Choroid plexus epithelial cell (primary cell): ENCODE results near the gene OTULINL.

Experiments used
- DNase-seq: peaks from one replicate; pipeline ENCODE4 v3.0.0-alpha.2; 2010; ENCODE audit warnings: low read depth
- H3K4me3 ChIP-seq: 2 replicates; pipeline ENCODE4 v1.5.1; 2011; ENCODE audit warnings: low read depth, mild to moderate bottlenecking, control low read depth, low read length, moderate library complexity
- CTCF ChIP-seq: conservative IDR thresholded peaks from 2 replicates; pipeline ENCODE4 v1.5.1; 2011; ENCODE audit warnings: low read depth, mild to moderate bottlenecking, control low read depth, inconsistent platforms, low read length, moderate library complexity

OTULINL gene

DNA sequence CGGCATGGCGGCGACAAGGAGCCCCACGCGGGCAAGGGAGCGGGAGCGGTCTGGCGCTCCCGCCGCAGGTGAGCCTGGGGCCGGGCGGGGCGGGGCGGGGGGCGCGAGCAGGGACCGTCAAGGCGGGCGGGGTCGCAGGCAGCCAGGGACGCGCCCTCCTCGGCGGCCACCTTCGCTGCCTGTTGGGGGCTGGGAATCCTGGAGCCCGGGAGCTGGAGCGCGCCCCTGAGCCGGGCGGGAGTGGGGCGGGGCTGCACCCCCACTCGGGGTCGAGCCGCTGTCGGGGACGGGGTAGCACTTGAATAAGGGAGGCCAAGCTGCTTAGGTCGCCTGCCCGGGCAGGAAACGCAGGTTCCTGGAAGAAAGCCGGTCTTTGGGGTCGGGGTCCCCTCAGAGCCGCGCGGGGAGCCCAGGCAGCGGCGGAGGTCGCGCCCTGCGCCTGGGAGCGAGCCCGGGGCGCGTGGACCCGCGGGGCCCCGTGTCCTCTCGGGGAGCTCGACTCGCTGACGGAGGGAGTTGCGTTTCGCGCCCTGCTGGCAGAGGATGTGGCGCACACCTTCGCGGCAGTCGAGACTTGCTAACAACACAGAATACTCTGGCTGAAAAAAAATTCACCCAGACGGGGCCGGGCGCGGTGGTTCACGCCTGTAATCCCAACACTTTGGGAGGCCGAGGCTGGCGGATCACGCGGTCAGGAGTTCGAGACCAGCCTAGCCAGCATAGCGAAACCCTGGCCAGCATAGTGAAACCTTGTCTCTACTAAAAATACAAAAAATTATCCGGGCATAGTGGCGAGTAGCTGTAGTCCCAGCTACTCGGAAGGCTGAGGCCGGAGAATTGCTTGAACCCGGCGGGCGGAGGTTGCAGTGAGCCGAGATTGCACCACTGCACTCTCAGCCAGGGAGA is 552 bp downstream of the OTULINL start:
- H3K4me3 ChIP-seq: peak overlapping the region; percentile 60
- peak; percentile 31 for DNase-seq
- peak; percentile 31 for TF ChIP-seq CTCF

DNA sequence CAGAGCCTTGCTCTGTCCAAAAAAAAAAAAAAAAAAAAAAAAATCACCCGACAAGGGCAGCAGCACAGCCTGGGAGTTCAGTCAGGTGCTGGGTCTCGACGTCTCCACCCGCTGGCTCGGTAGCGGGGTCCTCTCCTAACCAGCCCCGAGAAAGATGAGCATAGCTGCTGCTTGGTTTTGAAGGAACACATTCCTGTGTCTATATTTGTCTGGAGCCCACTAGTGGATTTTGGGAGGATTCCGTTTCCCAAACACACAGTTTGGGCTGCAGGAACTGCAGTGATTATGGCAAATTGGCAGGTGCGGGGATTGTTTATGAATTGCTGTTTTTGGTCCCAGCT is 1.2 kb downstream of the OTULINL start:
- no peak overlapping the region for H3K4me3 ChIP-seq

GRCh38 chr5:14584848-14585247 is 3.3 kb downstream of the OTULINL start:
- TF ChIP-seq CTCF: no peak
- no peak for DNase-seq
- no peak overlapping the region for H3K4me3 ChIP-seq

More for the DNA sequence above, 1.2 kb downstream of the OTULINL start:
- DNase-seq: no peak
- TF ChIP-seq CTCF: peak; percentile 21

GRCh38 chr5:14587150-14587549 is 5.6 kb downstream of the OTULINL start:
- no peak for TF ChIP-seq CTCF
- no peak overlapping the region for H3K4me3 ChIP-seq
- DNase-seq: no peak

GRCh38 chr5:14588145-14588544 is 6.6 kb downstream of the OTULINL start:
- H3K4me3 ChIP-seq: no peak overlapping the region
- TF ChIP-seq CTCF: no peak

DNA sequence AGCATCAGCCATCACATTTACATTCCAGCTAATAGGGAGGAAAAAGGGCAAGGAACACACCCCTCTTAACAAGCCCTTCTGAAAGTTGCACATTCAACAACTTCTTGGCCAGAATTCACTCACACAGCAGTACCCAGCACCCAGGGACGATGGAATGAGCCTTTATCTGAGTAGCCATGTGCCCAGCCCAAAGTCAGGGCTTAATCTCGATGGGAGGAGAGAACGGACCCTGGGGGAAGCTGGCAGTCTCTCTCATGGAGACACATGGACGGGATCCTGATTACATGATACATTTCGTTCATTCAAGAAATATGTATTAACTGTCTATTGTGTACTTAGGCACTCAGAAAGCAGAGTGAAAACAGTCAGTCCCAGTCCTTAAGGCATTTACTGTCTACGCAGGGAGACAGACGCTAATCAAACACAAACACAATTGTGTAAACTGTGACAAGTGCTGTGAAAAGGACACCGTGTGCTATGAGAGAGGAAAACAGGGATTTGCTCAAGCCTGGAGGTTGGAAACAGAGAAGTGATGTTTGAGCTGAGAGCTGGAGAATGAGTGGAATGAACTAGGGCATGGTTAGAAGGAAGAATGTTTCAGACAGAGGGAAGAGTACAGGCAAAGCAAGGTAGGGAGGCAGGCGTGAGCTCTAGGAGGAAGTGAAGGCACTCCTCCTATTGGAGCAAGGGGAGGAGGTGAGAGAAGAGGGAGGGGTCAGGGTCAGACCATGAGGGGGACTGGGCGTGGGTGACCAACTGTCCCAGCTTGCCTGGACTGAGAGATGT is 7.4 kb downstream of the OTULINL start:
- no peak for DNase-seq
- no peak overlapping the region for H3K4me3 ChIP-seq
- no peak for TF ChIP-seq CTCF

More at GRCh38 chr5:14588145-14588544, 6.6 kb downstream of the OTULINL start:
- DNase-seq: no peak
